ENCODE results near the gene THOC3.
"Not testable (repeated sequence)": the region's sequence is repeated elsewhere in the genome, so short reads cannot be mapped to it uniquely, and the experiment has no call there.

DNA sequence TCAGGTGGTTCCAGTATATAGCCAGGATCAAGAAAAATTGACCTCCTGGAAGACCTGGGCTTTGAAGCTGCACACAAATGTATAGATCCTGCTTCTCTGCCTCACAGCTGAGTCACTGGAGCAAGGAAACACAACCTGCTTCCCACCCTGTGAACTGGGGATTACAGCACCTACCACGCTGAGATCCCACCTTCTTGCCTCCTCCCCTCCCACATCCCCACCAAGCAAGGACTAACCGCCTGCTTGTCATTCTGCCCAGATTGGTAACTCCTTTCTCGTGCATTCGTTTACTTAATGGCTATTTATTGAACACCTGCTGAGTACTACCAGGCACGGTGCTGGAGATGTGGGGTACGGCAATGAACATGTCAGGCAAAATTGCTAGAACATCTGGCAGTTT lies 14.0 kb downstream of the THOC3 start:
- not testable (repeated sequence) for TF ChIP-seq CTCF (IDR thresholded peaks at IDR 0.05; ENCODE audit: low read depth, low read length, missing input control); YY1 (IDR thresholded peaks at IDR 0.05); TAF1 (conservative IDR thresholded peaks at IDR 0.05); EGR1 (IDR thresholded peaks at IDR 0.05; ENCODE audit: low read depth in 2 of 2); JUND (IDR thresholded peaks at IDR 0.05); FOXA1 (IDR thresholded peaks at IDR 0.05); SP1 (IDR thresholded peaks at IDR 0.05); HNF4G (IDR thresholded peaks at IDR 0.05); REST (IDR thresholded peaks at IDR 0.05); GABPA (IDR thresholded peaks at IDR 0.05 in 1 of 2, conservative IDR thresholded peaks at IDR 0.05 in 1 of 2)
- TF ChIP-seq, protein P1, sequence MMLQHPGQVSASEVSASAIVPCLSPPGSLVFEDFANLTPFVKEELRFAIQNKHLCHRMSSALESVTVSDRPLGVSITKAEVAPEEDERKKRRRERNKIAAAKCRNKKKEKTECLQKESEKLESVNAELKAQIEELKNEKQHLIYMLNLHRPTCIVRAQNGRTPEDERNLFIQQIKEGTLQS (IDR thresholded peaks at IDR 0.05): not testable (repeated sequence)
- TF ChIP-seq, protein P2, sequence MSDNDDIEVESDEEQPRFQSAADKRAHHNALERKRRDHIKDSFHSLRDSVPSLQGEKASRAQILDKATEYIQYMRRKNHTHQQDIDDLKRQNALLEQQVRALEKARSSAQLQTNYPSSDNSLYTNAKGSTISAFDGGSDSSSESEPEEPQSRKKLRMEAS (IDR thresholded peaks at IDR 0.05): not testable (repeated sequence)

Measured in liver (tissue), 3 donors.